Neutrophil (primary cell): ENCODE measurements around the gene ABCC4.
"Not testable (repeated sequence)": the region's sequence is repeated elsewhere in the genome, so short reads cannot be mapped to it uniquely, and the experiment has no call there.

Source experiments
- H3K27ac ChIP-seq: fragments of 200-600 bp; sonication (generic); 2 replicates; pipeline ENCODE4 v1.5.1; 2016; ENCODE audit warnings: mild to moderate bottlenecking, moderate library complexity
- H3K27me3 ChIP-seq: fragments of 200-600 bp; sonication (generic); 2 replicates; pipeline ENCODE4 v1.6.0; 2016; ENCODE audit warnings: mild to moderate bottlenecking
- H3K36me3 ChIP-seq: fragments of 200-600 bp; sonication (generic); 2 replicates; pipeline ENCODE4 v1.5.1; 2017
- H3K4me1 ChIP-seq, 2 experiments: fragments of 200-600 bp in 1 of 2; sonication (generic) in 1 of 2; 1 replicate in 1 of 2; 2 replicates in 1 of 2; pipeline versions ENCODE4 v1.5.1 to v1.6.1; 2013 to 2016; ENCODE audit warnings: low read depth in 1 of 2, low read length in 1 of 2, mild to moderate bottlenecking in 1 of 2, moderate library complexity in 1 of 2; ENCODE audit not compliant: control insufficient read depth in 1 of 2, insufficient read depth in 1 of 2
- H3K4me3 ChIP-seq, 2 experiments: fragments of 200-600 bp in 1 of 2; sonication (generic) in 1 of 2; 1 replicate in 1 of 2; 2 replicates in 1 of 2; pipeline ENCODE4 v1.5.1; 2013 to 2016; ENCODE audit warnings: low read depth in 1 of 2, low read length in 1 of 2, mild to moderate bottlenecking in 1 of 2, moderate library complexity in 1 of 2
- H3K9me3 ChIP-seq: fragments of 200-600 bp; sonication (generic); 2 replicates; pipeline ENCODE4 v1.5.1; 2016
- CTCF ChIP-seq: fragments of 200-600 bp; sonication (generic); IDR thresholded peaks from 2 replicates; pipeline ENCODE4 v1.5.1; 2016; ENCODE audit warnings: antibody characterized with exemption

ABCC4 gene

GRCh38 chr13:95279016-95279415, 22.2 kb downstream of the ABCC4 start:
- Histone ChIP-seq H3K36me3 (no peaks in the 10 kb centered on the region), H3K27me3 (no peaks in the 10 kb centered on the region), H3K4me1 (no peaks in the 10 kb centered on the region), H3K9me3 (no peaks in the 10 kb centered on the region), H3K27ac (no peak overlapping the region), H3K4me3 (no peak overlapping the region)
- no peak for TF ChIP-seq CTCF

GRCh38 chr13:95276037-95276505, 25.2 kb downstream of the ABCC4 start:
- Histone ChIP-seq H3K4me3 (no peak overlapping the region), H3K4me1 (peaks cover 0 to 6% of the 10 kb centered on the region in 2 experiments), H3K27ac (no peak overlapping the region), H3K27me3 (no peaks in the 10 kb centered on the region), H3K9me3 (no peaks in the 10 kb centered on the region), H3K36me3 (no peaks in the 10 kb centered on the region)
- no peak for TF ChIP-seq CTCF

GRCh38 chr13:95275322-95276036, 25.8 kb downstream of the ABCC4 start:
- Histone ChIP-seq H3K4me3 (no peak overlapping the region), H3K9me3 (no peaks in the 10 kb centered on the region), H3K36me3 (no peaks in the 10 kb centered on the region), H3K27ac (no peak overlapping the region), H3K4me1 (peaks cover 0 to 6% of the 10 kb centered on the region in 2 experiments), H3K27me3 (no peaks in the 10 kb centered on the region)
- no peak for TF ChIP-seq CTCF

- not testable (repeated sequence) for H3K4me3 ChIP-seq, H3K27ac ChIP-seq, H3K9me3 ChIP-seq, H3K27me3 ChIP-seq, H3K4me1 ChIP-seq, H3K36me3 ChIP-seq
Observed at GRCh38 chr13:95273592-95274132, 27.6 kb downstream of the ABCC4 start.

- not testable (repeated sequence) for H3K36me3 ChIP-seq, H3K27me3 ChIP-seq, H3K9me3 ChIP-seq, H3K4me1 ChIP-seq, H3K27ac ChIP-seq, H3K4me3 ChIP-seq
Observed at GRCh38 chr13:95272076-95272475, 29.2 kb downstream of the ABCC4 start.

GRCh38 chr13:95269756-95270155, 31.5 kb downstream of the ABCC4 start:
- peaks cover 0 to 6% of the 10 kb centered on the region in 2 experiments for H3K4me1 ChIP-seq
- no peak overlapping the region for H3K4me3 ChIP-seq
- H3K36me3 ChIP-seq, result no peaks in the 10 kb centered on the region
- H3K9me3 ChIP-seq, result no peaks in the 10 kb centered on the region
- no peaks in the 10 kb centered on the region for H3K27me3 ChIP-seq
- H3K27ac ChIP-seq, result no peak overlapping the region
- no peak for TF ChIP-seq CTCF

- H3K36me3 ChIP-seq, H3K4me1 ChIP-seq, H3K27me3 ChIP-seq, H3K9me3 ChIP-seq, H3K27ac ChIP-seq, H3K4me3 ChIP-seq: not testable (repeated sequence)
Observed at GRCh38 chr13:95268343-95269065, 32.7 kb downstream of the ABCC4 start.
